ENCODE data around the gene NT5DC1.

The NT5DC1 gene

GRCh38 chr6:116191881-116192280 lies 91.2 kb downstream of the NT5DC1 start:
- Histone ChIP-seq H3K9me3 (ENCODE audit: control insufficient read depth in 2 of 2, low read length in 2 of 2) (no peaks in the 10 kb centered on the region), H3K36me3 (ENCODE audit: control insufficient read depth in 2 of 2, insufficient read depth in 2 of 2, low read length in 2 of 2) (no peaks in the 10 kb centered on the region), H3K4me3 (ENCODE audit: low read length in 2 of 2) (no peak overlapping the region), H3K9ac (ENCODE audit: low read length in 2 of 2) (no peak overlapping the region), H3K27me3 (ENCODE audit: control insufficient read depth in 1 of 2, insufficient read depth in 2 of 2, low read length in 2 of 2) (no peaks in the 10 kb centered on the region), H3K27ac (ENCODE audit: low read length) (no peak overlapping the region), H3K4me1 (ENCODE audit: control insufficient read depth, insufficient read depth, low read length) (peaks cover 7% of the 10 kb centered on the region)

GRCh38 chr6:116192786-116193185 lies 92.1 kb downstream of the NT5DC1 start:
- H3K27me3 ChIP-seq (ENCODE audit: control insufficient read depth in 1 of 2, insufficient read depth in 2 of 2, low read length in 2 of 2) = no peaks in the 10 kb centered on the region
- peaks cover 7% of the 10 kb centered on the region for H3K4me1 ChIP-seq (ENCODE audit: control insufficient read depth, insufficient read depth, low read length)
- H3K9ac ChIP-seq (ENCODE audit: low read length in 2 of 2) = no peak overlapping the region
- no peaks in the 10 kb centered on the region for H3K36me3 ChIP-seq (ENCODE audit: control insufficient read depth in 2 of 2, insufficient read depth in 2 of 2, low read length in 2 of 2)
- H3K9me3 ChIP-seq (ENCODE audit: control insufficient read depth in 2 of 2, low read length in 2 of 2) = no peaks in the 10 kb centered on the region
- H3K4me3 ChIP-seq (ENCODE audit: low read length in 2 of 2) = no peak overlapping the region
- no peak overlapping the region for H3K27ac ChIP-seq (ENCODE audit: low read length)

DNA sequence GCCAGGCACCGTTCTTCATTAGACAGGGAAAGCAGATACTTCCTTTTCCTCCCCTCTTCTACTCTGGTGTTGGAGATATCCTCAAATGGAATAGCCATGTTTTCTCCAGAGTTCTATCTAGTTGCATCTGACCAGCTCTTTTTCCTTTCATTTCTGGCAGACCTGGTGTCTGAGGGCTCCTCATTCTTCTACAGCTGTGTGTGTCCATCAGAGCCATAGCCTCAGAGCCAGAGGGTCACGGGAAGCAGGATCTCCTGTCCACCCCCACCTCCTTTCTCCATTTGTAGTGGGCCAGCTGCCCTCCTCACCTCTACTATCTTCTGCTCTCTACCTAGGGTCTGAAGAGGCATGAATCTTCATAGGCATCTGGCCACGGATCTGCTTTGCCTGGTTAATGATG lies 96.2 kb downstream of the NT5DC1 start:
- Histone ChIP-seq H3K9me3 (ENCODE audit: control insufficient read depth in 2 of 2, low read length in 2 of 2) (no peaks in the 10 kb centered on the region), H3K27me3 (ENCODE audit: control insufficient read depth in 1 of 2, insufficient read depth in 2 of 2, low read length in 2 of 2) (no peaks in the 10 kb centered on the region), H3K27ac (ENCODE audit: low read length) (no peak overlapping the region), H3K4me1 (ENCODE audit: control insufficient read depth, insufficient read depth, low read length) (peaks cover 5% of the 10 kb centered on the region), H3K36me3 (ENCODE audit: control insufficient read depth in 2 of 2, insufficient read depth in 2 of 2, low read length in 2 of 2) (no peaks in the 10 kb centered on the region), H3K9ac (ENCODE audit: low read length in 2 of 2) (no peak overlapping the region), H3K4me3 (ENCODE audit: low read length in 2 of 2) (no peak overlapping the region)

- Histone ChIP-seq H3K36me3 (ENCODE audit: control insufficient read depth in 2 of 2, insufficient read depth in 2 of 2, low read length in 2 of 2) (no peaks in the 10 kb centered on the region), H3K9me3 (ENCODE audit: control insufficient read depth in 2 of 2, low read length in 2 of 2) (no peaks in the 10 kb centered on the region), H3K9ac (ENCODE audit: low read length in 2 of 2) (no peak overlapping the region), H3K4me3 (ENCODE audit: low read length in 2 of 2) (no peak overlapping the region), H3K27ac (ENCODE audit: low read length) (no peak overlapping the region), H3K4me1 (ENCODE audit: control insufficient read depth, insufficient read depth, low read length) (peaks cover 3% of the 10 kb centered on the region), H3K27me3 (ENCODE audit: control insufficient read depth in 1 of 2, insufficient read depth in 2 of 2, low read length in 2 of 2) (no peaks in the 10 kb centered on the region)
These were observed 100.1 kb downstream of the NT5DC1 start for GRCh38 chr6:116200619-116201249.

DNA sequence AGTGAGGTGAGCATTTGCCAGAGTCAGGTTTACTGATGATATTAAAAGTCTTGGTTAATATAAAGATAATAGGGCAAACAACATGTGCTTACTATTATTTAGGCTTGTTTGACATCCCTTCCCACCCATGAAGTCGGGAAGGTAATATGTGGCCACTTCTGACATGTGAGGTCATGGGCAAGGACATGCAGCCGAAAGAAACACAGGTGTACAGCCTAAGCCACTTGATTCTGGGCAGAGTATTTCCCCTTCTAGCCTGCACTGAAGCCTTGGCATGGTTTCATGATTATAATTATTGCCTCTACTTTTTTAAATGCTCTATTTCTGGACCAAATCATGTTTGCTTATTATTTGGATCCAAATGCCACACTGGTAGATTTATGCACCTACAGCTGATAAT lies 100.9 kb downstream of the NT5DC1 start:
- Histone ChIP-seq H3K4me1 (ENCODE audit: control insufficient read depth, insufficient read depth, low read length) (peaks cover 3% of the 10 kb centered on the region), H3K27ac (ENCODE audit: low read length) (no peak overlapping the region), H3K36me3 (ENCODE audit: control insufficient read depth in 2 of 2, insufficient read depth in 2 of 2, low read length in 2 of 2) (no peaks in the 10 kb centered on the region), H3K4me3 (ENCODE audit: low read length in 2 of 2) (no peak overlapping the region), H3K9me3 (ENCODE audit: control insufficient read depth in 2 of 2, low read length in 2 of 2) (no peaks in the 10 kb centered on the region), H3K9ac (ENCODE audit: low read length in 2 of 2) (no peak overlapping the region), H3K27me3 (ENCODE audit: control insufficient read depth in 1 of 2, insufficient read depth in 2 of 2, low read length in 2 of 2) (no peaks in the 10 kb centered on the region)

DNA sequence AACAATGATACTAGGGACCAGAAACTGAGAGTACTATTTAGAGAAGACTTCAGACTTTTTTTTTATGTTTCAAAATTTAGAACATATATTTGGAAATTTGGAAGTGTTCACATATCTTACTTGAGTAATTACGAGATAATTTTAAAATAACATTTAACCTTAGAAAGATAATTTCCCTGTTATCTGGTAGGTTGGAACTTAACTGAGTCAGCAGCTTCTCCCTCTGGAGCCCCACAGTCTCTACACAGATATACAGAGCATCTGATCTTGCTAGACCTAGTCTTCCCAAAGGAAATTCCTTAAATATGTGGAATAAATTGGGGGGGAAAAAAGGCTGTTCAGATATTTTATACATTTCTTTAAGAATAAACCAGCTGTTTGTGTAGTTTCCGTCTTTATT lies 104.6 kb downstream of the NT5DC1 start:
- Histone ChIP-seq H3K4me3 (ENCODE audit: low read length in 2 of 2) (no peak overlapping the region), H3K9ac (ENCODE audit: low read length in 2 of 2) (no peak overlapping the region), H3K27me3 (ENCODE audit: control insufficient read depth in 1 of 2, insufficient read depth in 2 of 2, low read length in 2 of 2) (no peaks in the 10 kb centered on the region), H3K4me1 (ENCODE audit: control insufficient read depth, insufficient read depth, low read length) (peaks cover 3% of the 10 kb centered on the region), H3K36me3 (ENCODE audit: control insufficient read depth in 2 of 2, insufficient read depth in 2 of 2, low read length in 2 of 2) (no peaks in the 10 kb centered on the region), H3K9me3 (ENCODE audit: control insufficient read depth in 2 of 2, low read length in 2 of 2) (no peaks in the 10 kb centered on the region), H3K27ac (ENCODE audit: low read length) (no peak overlapping the region)

- no peak overlapping the region for H3K4me3 ChIP-seq (ENCODE audit: low read length in 2 of 2)
- no peaks in the 10 kb centered on the region for H3K27me3 ChIP-seq (ENCODE audit: control insufficient read depth in 1 of 2, insufficient read depth in 2 of 2, low read length in 2 of 2)
- no peaks in the 10 kb centered on the region for H3K4me1 ChIP-seq (ENCODE audit: control insufficient read depth, insufficient read depth, low read length)
- H3K9ac ChIP-seq (ENCODE audit: low read length in 2 of 2) = no peak overlapping the region
- H3K27ac ChIP-seq (ENCODE audit: low read length) = no peak overlapping the region
- H3K9me3 ChIP-seq (ENCODE audit: control insufficient read depth in 2 of 2, low read length in 2 of 2) = no peaks in the 10 kb centered on the region
- no peaks in the 10 kb centered on the region for H3K36me3 ChIP-seq (ENCODE audit: control insufficient read depth in 2 of 2, insufficient read depth in 2 of 2, low read length in 2 of 2)
These were observed 105.7 kb downstream of the NT5DC1 start for GRCh38 chr6:116206231-116206903.

DNA sequence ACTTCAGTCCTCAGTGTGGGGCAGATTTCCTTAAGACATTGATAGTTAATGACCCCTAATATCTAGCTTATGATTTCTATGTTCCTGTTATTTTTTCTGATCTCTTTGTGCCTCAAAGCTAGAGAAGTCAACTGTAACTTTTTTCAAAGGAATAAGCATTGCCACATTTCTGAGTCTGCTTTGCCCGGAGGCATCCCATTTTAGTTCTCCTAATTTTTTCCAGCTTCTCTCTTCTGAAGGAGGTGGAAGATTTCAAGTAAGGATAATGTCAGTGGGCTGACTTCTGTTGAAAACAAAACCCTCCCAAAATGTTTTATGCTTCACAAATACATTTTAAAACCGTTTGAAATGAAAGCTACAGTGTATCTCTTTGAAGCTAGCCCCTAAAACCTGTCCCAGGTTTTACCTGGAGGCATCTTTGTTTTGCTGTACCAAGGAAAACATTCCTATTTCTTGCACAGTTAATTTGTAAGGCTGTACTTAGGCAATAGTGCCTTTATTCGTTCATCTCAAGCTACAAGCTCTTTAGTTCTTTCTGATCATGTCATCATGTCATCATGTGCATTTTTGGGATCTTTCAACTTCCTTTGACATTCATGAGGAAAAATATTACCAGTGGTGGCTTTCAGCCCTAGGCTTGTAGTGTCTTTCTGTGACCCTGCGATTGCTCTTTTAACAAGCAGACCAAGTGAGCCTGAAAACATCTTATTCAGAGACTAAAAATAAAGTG lies 107.6 kb downstream of the NT5DC1 start:
- H3K36me3 ChIP-seq (ENCODE audit: control insufficient read depth in 2 of 2, insufficient read depth in 2 of 2, low read length in 2 of 2) = no peaks in the 10 kb centered on the region
- no peak overlapping the region for H3K4me3 ChIP-seq (ENCODE audit: low read length in 2 of 2)
- no peaks in the 10 kb centered on the region for H3K27me3 ChIP-seq (ENCODE audit: control insufficient read depth in 1 of 2, insufficient read depth in 2 of 2, low read length in 2 of 2)
- H3K27ac ChIP-seq (ENCODE audit: low read length) = no peak overlapping the region
- no peaks in the 10 kb centered on the region for H3K9me3 ChIP-seq (ENCODE audit: control insufficient read depth in 2 of 2, low read length in 2 of 2)
- no peaks in the 10 kb centered on the region for H3K4me1 ChIP-seq (ENCODE audit: control insufficient read depth, insufficient read depth, low read length)
- H3K9ac ChIP-seq (ENCODE audit: low read length in 2 of 2) = no peak overlapping the region

DNA sequence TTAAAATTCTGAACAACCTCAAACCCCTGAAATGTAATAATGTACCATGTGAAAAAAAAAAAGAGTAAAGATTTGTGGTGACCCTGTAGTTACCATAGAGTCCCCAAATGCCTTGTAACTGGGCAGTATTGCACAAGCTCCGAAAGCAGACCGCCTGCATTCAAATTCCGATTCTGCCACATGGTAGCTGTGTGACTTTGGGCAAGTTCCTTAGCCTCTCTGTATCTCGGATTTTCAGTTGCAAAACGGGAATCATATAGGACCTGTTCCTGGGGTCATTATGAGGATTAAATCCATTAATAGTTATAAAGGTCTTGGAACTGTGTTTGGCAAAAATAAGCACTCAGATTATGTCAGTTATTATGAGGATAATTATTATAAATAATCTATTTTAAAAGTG lies 109.7 kb downstream of the NT5DC1 start:
- Histone ChIP-seq H3K27ac (ENCODE audit: low read length) (no peak overlapping the region), H3K9ac (ENCODE audit: low read length in 2 of 2) (no peak overlapping the region), H3K27me3 (ENCODE audit: control insufficient read depth in 1 of 2, insufficient read depth in 2 of 2, low read length in 2 of 2) (no peaks in the 10 kb centered on the region), H3K4me3 (ENCODE audit: low read length in 2 of 2) (no peak overlapping the region), H3K9me3 (ENCODE audit: control insufficient read depth in 2 of 2, low read length in 2 of 2) (no peaks in the 10 kb centered on the region), H3K4me1 (ENCODE audit: control insufficient read depth, insufficient read depth, low read length) (no peaks in the 10 kb centered on the region), H3K36me3 (ENCODE audit: control insufficient read depth in 2 of 2, insufficient read depth in 2 of 2, low read length in 2 of 2) (no peaks in the 10 kb centered on the region)

- Histone ChIP-seq H3K36me3 (ENCODE audit: control insufficient read depth in 2 of 2, insufficient read depth in 2 of 2, low read length in 2 of 2) (no peaks in the 10 kb centered on the region), H3K27ac (ENCODE audit: low read length) (no peak overlapping the region), H3K4me1 (ENCODE audit: control insufficient read depth, insufficient read depth, low read length) (no peaks in the 10 kb centered on the region), H3K4me3 (ENCODE audit: low read length in 2 of 2) (no peak overlapping the region), H3K9ac (ENCODE audit: low read length in 2 of 2) (no peak overlapping the region), H3K27me3 (ENCODE audit: control insufficient read depth in 1 of 2, insufficient read depth in 2 of 2, low read length in 2 of 2) (no peaks in the 10 kb centered on the region), H3K9me3 (ENCODE audit: control insufficient read depth in 2 of 2, low read length in 2 of 2) (no peaks in the 10 kb centered on the region)
These were observed 110.2 kb downstream of the NT5DC1 start for GRCh38 chr6:116210750-116211425.

Data from stomach smooth muscle (tissue), 2 donors.